ENCODE measurements around the gene TRAF7. TPM values are rescaled to one million over a fixed set of nuclear protein-coding genes. Genes with fewer than 3 reads are reported as not detected.

Gene TRAF7
- polyA plus RNA-seq, 3 donors = 5.9 to 41.9 (median 6.7) TPM

- H3K4me2 ChIP-seq (replicated peaks; ENCODE audit: extremely low read depth, low read length, poor library complexity, severe bottlenecking) = no peak within 1 kb of the TSS
- H3K27ac ChIP-seq (ENCODE audit: low read depth in 1 of 2, low read length in 2 of 2) = no peak within 1 kb of the TSS
- Mint-ChIP-seq H3K4me3 (no peak within 1 kb of the TSS), H3K4me1 (peaks cover 42% of the 10 kb centered on the region), H3K36me3 (peaks cover 23 to 43% of the 10 kb centered on the region in 2 donors), H3K27ac (peak within 1 kb of the TSS in 1 of 7 donors; percentile 80), H3K9me3 (peaks cover 0 to 2% (median 0%) of the 10 kb centered on the region in 7 donors), H3K27me3 (ENCODE audit: low read depth in 3 of 3) (peaks cover 0 to 4% (median 0%) of the 10 kb centered on the region in 3 donors)
- H3K4me1 ChIP-seq (ENCODE audit: control insufficient read depth in 1 of 2, insufficient read depth in 2 of 2, low read length in 2 of 2) = peaks cover 37 to 44% of the 10 kb centered on the region in 2 donors
- H2AFZ ChIP-seq (ENCODE audit: insufficient read depth, low read depth, low read length, poor library complexity, severe bottlenecking) = no peak within 1 kb of the TSS
- no peak within 1 kb of the TSS for H3K4me3 ChIP-seq (replicated peaks in 1 of 3; ENCODE audit: low read depth in 2 of 3, low read length in 3 of 3)
- H3K79me2 ChIP-seq (ENCODE audit: insufficient read depth, low read length) = peaks cover 46% of the 10 kb centered on the region
- 83% methylated on average over 20 of the region's 24 CpGs for WGBS (ENCODE audit: insufficient coverage)
- DNase-seq = no peak
- peaks cover 29 to 38% of the 10 kb centered on the region in 2 donors for H3K36me3 ChIP-seq (replicated peaks in 1 of 2; ENCODE audit: control insufficient read depth in 1 of 2, insufficient read depth in 2 of 2, low read length in 2 of 2)
- H3K27me3 ChIP-seq (ENCODE audit: control insufficient read depth in 2 of 2, insufficient read depth in 2 of 2, low read length in 2 of 2) = no peaks in the 10 kb centered on the region
- peaks cover 47% of the 10 kb centered on the region for H4K20me1 ChIP-seq (ENCODE audit: insufficient read depth, low read length)
- no peaks in the 10 kb centered on the region for H3K9me3 ChIP-seq (replicated peaks in 1 of 2; ENCODE audit: control insufficient read depth in 1 of 2, insufficient read depth in 1 of 2, low read length in 2 of 2)
- intact Hi-C loops (cut with micrococcal nuclease) = no loop called here
- H3K9ac ChIP-seq (ENCODE audit: insufficient read depth, low read length, poor library complexity, severe bottlenecking) = no peak within 1 kb of the TSS
- TF ChIP-seq, protein P1, sequence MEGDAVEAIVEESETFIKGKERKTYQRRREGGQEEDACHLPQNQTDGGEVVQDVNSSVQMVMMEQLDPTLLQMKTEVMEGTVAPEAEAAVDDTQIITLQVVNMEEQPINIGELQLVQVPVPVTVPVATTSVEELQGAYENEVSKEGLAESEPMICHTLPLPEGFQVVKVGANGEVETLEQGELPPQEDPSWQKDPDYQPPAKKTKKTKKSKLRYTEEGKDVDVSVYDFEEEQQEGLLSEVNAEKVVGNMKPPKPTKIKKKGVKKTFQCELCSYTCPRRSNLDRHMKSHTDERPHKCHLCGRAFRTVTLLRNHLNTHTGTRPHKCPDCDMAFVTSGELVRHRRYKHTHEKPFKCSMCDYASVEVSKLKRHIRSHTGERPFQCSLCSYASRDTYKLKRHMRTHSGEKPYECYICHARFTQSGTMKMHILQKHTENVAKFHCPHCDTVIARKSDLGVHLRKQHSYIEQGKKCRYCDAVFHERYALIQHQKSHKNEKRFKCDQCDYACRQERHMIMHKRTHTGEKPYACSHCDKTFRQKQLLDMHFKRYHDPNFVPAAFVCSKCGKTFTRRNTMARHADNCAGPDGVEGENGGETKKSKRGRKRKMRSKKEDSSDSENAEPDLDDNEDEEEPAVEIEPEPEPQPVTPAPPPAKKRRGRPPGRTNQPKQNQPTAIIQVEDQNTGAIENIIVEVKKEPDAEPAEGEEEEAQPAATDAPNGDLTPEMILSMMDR (IDR thresholded peaks at IDR 0.05) = no peak
These were observed 55.1 kb downstream of the TRAF7 start, which contains the start of gene BRICD5 for GRCh38 chr16:2210386-2211365. BRICD5 (minus strand) TSS chr16:2210863; CDS start chr16:2210833, 30 bp downstream.

DNA sequence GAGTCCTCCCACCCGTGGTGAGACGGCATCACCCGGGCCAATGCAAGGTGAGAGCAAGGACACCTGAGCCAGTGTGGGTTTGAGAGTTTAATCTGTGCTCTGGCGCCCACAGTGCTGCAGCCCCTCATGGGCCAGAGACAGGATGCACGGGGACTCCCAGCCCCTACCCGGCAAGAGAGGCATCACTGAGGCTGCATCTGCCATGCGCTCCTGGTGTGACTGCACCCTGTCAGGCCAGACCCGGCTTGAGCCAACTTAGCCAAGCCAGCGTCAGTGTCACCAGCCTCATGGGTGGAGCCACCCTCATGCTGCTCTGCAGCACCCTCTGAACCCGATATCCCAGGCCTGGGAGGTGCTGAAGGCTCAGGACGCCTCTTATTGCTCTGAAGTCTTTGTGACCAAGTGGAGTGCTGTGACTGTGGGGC is 56.4 kb downstream of the TRAF7 start:
- Histone ChIP-seq H3K4me3 (replicated peaks in 1 of 3; ENCODE audit: low read depth in 2 of 3, low read length in 3 of 3) (no peak overlapping the region), H3K4me2 (replicated peaks; ENCODE audit: extremely low read depth, low read length, poor library complexity, severe bottlenecking) (peak overlapping the region; percentile 86)
- intact Hi-C loops (cut with micrococcal nuclease) = no loop called here

More for the DNA sequence above, 56.4 kb downstream of the TRAF7 start:
- no peak overlapping the region for H3K4me3 Mint-ChIP-seq
- Histone ChIP-seq H3K79me2 (ENCODE audit: insufficient read depth, low read length) (peaks cover 36% of the 10 kb centered on the region), H3K9me3 (replicated peaks in 1 of 2; ENCODE audit: control insufficient read depth in 1 of 2, insufficient read depth in 1 of 2, low read length in 2 of 2) (no peaks in the 10 kb centered on the region), H3K27me3 (ENCODE audit: control insufficient read depth in 2 of 2, insufficient read depth in 2 of 2, low read length in 2 of 2) (no peaks in the 10 kb centered on the region), H3K36me3 (replicated peaks in 1 of 2; ENCODE audit: control insufficient read depth in 1 of 2, insufficient read depth in 2 of 2, low read length in 2 of 2) (peaks cover 29 to 35% of the 10 kb centered on the region in 2 donors), H3K4me1 (ENCODE audit: control insufficient read depth in 1 of 2, insufficient read depth in 2 of 2, low read length in 2 of 2) (peaks cover 25 to 31% of the 10 kb centered on the region in 2 donors), H2AFZ (ENCODE audit: insufficient read depth, low read depth, low read length, poor library complexity, severe bottlenecking) (no peak overlapping the region), H4K20me1 (ENCODE audit: insufficient read depth, low read length) (peaks cover 43% of the 10 kb centered on the region), H3K9ac (ENCODE audit: insufficient read depth, low read length, poor library complexity, severe bottlenecking) (no peak overlapping the region), H3K27ac (ENCODE audit: low read depth in 1 of 2, low read length in 2 of 2) (peak overlapping the region; percentile 53 to 63)
- H3K9me3 Mint-ChIP-seq = peaks cover 0 to 2% (median 0%) of the 10 kb centered on the region in 7 donors
- peaks cover 0 to 6% (median 0%) of the 10 kb centered on the region in 3 donors for H3K27me3 Mint-ChIP-seq (ENCODE audit: low read depth in 3 of 3)
- peak overlapping the region in 5 of 7 donors; percentile 56 to 83 (median 72) for H3K27ac Mint-ChIP-seq
- TF ChIP-seq, protein P1 (IDR thresholded peaks at IDR 0.05) = no peak
- 93% methylated on average over 8 of the region's 11 CpGs for whole genome bisulfite sequencing (ENCODE audit: insufficient coverage)
- no peak for DNase-seq
- H3K36me3 Mint-ChIP-seq = peaks cover 23 to 41% of the 10 kb centered on the region in 2 donors
- H3K4me1 Mint-ChIP-seq = peaks cover 31% of the 10 kb centered on the region

All from CD14-positive monocyte (primary cell).